Right lobe of liver (tissue), 6 donors: ENCODE measurements around the gene UBXN4. TPM values are rescaled to one million over a fixed set of nuclear protein-coding genes. Genes with fewer than 3 reads are reported as not detected.

ENCODE experiments used
- ATAC-seq, 4 donors: fragments of 200-7000 bp; cut with Tn5 transposase; one replicate each; pipeline ENCODE4 v1.9.1; 2020; ENCODE audit warnings: mild to moderate bottlenecking in 4 of 4, moderate library complexity in 4 of 4
- DNase-seq, 3 donors: peaks; one replicate each; pipeline ENCODE4 v3.0.0-alpha.2; 2020
- H3K27ac ChIP-seq, 3 donors: fragments of 200-600 bp; one replicate each; pipeline ENCODE4 v1.8.0; 2022
- H3K27me3 ChIP-seq, 2 donors: fragments of 200-600 bp; one replicate each; pipeline ENCODE4 v1.8.0; 2022
- H3K36me3 ChIP-seq, 4 donors: fragments of 200-600 bp; sonication (generic) in 1 of 4; one replicate each; pipeline versions ENCODE4 v1.5.1 to v1.8.0; 2017 to 2022; ENCODE audit warnings: control low read depth in 1 of 4
- H3K4me1 ChIP-seq, 4 donors: fragments of 200-600 bp; sonication (generic) in 1 of 4; one replicate each; pipeline versions ENCODE4 v1.5.1 to v1.8.0; 2017 to 2022; ENCODE audit warnings: control low read depth in 1 of 4
- H3K4me3 ChIP-seq, 3 donors: fragments of 200-600 bp; one replicate each; pipeline ENCODE4 v1.8.0; 2022
- H3K9me3 ChIP-seq, 4 donors: fragments of 200-600 bp; sonication (generic) in 1 of 4; one replicate each; pipeline versions ENCODE4 v1.5.1 to v1.8.0; 2017 to 2022; ENCODE audit warnings: control low read depth in 1 of 4
- CTCF ChIP-seq, 4 donors: fragments of 200-600 bp in 3 of 4; fragments of 450-650 bp in 1 of 4; IDR thresholded peaks; one replicate each; pipeline versions ENCODE4 v1.5.1 to v1.8.0; 2016 to 2022; ENCODE audit warnings: antibody characterized with exemption in 4 of 4, mild to moderate bottlenecking in 2 of 4
- POLR2A ChIP-seq: fragments of 450-650 bp; IDR thresholded peaks from one replicate; pipeline ENCODE4 v1.6.1; 2017; ENCODE audit warnings: antibody characterized with exemption, mild to moderate bottlenecking
- WGBS: methylation state at CpG from one replicate; pipeline ENCODE4 v1.1.6; 2018; ENCODE audit warnings: low coverage, low lambda C conversion rate; ENCODE audit not compliant: insufficient coverage; ENCODE audit errors: missing lambda C conversion rate; 5-methylcytosine and 5-hydroxymethylcytosine counted together
- intact Hi-C, 2 donors: fragments of 100-400 bp; cut with DNase I; formaldehyde crosslinking; loops; one replicate each; pipeline versions ENCODE4 v1.11.2 to v1.14.1; 2022
- total RNA-seq, 6 experiments: library from RNA; depleted of rRNA in 2 of 6; stranded (reverse); fragments of >200 nt in 2 of 6; fragmentation: NEBNext Ultra II Directional in 3 of 6; extraction: Animal tissue kit (Norgen Biotek cat#: 25700) in 3 of 6; gene quantifications; one replicate each; pipeline versions ENCODE4 v1.1.0 to v1.2.4, GENCODE V29; 2016 to 2023
- donor health status: DM: no; HTN: yes; CAD: no.
- donor health status: DM: no; HTN: no; CAD: no.
- donor health status: DM: no; HTN: no; CAD: no.
- donor health status: DM: no; HTN: yes; CAD: no.
- donor health status: DM: no; HTN: yes; CAD: no.

The UBXN4 gene
- total RNA-seq, 6 experiments from 2014 or later: 49.4 to 78.2 (median 62.5) TPM

- no peak for ATAC-seq
Observed at GRCh38 chr2:135820003-135820618, 78.5 kb downstream of the UBXN4 start.

GRCh38 chr2:135821190-135821589 is 79.5 kb downstream of the UBXN4 start:
- no peak overlapping the region for H3K27ac ChIP-seq
- no peak for TF ChIP-seq CTCF (IDR thresholded peaks at IDR 0.05)
- no peak for TF ChIP-seq POLR2A
- intact Hi-C loops: no loop called here
- ATAC-seq (no peak), DNase-seq (no peak)
- no peaks in the 10 kb centered on the region for H3K36me3 ChIP-seq
- H3K27me3 ChIP-seq: no peaks in the 10 kb centered on the region
- WGBS: 75% methylated on average over 2 of the region's 2 CpGs
- no peaks in the 10 kb centered on the region for H3K4me1 ChIP-seq
- H3K4me3 ChIP-seq: no peak overlapping the region
- H3K9me3 ChIP-seq: no peaks in the 10 kb centered on the region

More at GRCh38 chr2:135820003-135820618, 78.5 kb downstream of the UBXN4 start:
- no peaks in the 10 kb centered on the region for H3K4me1 ChIP-seq
- intact Hi-C loops: no loop called here
- H3K27me3 ChIP-seq: no peaks in the 10 kb centered on the region
- TF ChIP-seq POLR2A: no peak
- TF ChIP-seq CTCF (IDR thresholded peaks at IDR 0.05): no peak
- 34% methylated on average over 9 of the region's 9 CpGs for WGBS
- H3K4me3 ChIP-seq: no peak overlapping the region
- H3K27ac ChIP-seq: no peak overlapping the region
- DNase-seq: no peak
- no peaks in the 10 kb centered on the region for H3K36me3 ChIP-seq
- H3K9me3 ChIP-seq: no peaks in the 10 kb centered on the region

GRCh38 chr2:135822855-135823254 is 81.2 kb downstream of the UBXN4 start:
- H3K36me3 ChIP-seq: no peaks in the 10 kb centered on the region
- ATAC-seq (no peak), DNase-seq (no peak)
- no peaks in the 10 kb centered on the region for H3K4me1 ChIP-seq
- intact Hi-C loops: no loop called here
- H3K9me3 ChIP-seq: no peaks in the 10 kb centered on the region
- H3K27ac ChIP-seq: no peak overlapping the region
- H3K27me3 ChIP-seq: no peaks in the 10 kb centered on the region
- H3K4me3 ChIP-seq: no peak overlapping the region
- TF ChIP-seq CTCF (IDR thresholded peaks at IDR 0.05) (no peak), POLR2A (no peak)
- 100% methylated on average over 1 of the region's 1 CpG for WGBS

- Histone ChIP-seq H3K4me1 (no peaks in the 10 kb centered on the region), H3K4me3 (no peak overlapping the region), H3K36me3 (no peaks in the 10 kb centered on the region), H3K9me3 (no peaks in the 10 kb centered on the region), H3K27ac (no peak overlapping the region), H3K27me3 (no peaks in the 10 kb centered on the region)
- intact Hi-C loops: no loop called here
- ATAC-seq (no peak), DNase-seq (no peak)
- TF ChIP-seq CTCF (IDR thresholded peaks at IDR 0.05) (no peak), POLR2A (no peak)
- 82% methylated on average over 6 of the region's 9 CpGs for WGBS
Observed at GRCh38 chr2:135825131-135825530, 83.5 kb downstream of the UBXN4 start.
